Stimulated activated naive CD8-positive, alpha-beta T cell treated with anti-CD3 and anti-CD28 coated beads, Interleukin-15, Interleukin-2, amounts not matched to agents 100 ng/mL and 50 ng/mL, for 24 hours (primary cell): Measurements from ENCODE around the gene TRIM52.
A peak's percentile ranks its signal among the peaks of the same experiment; 100 is the strongest.
"Not testable (repeated sequence)": the region's sequence is repeated elsewhere in the genome, so short reads cannot be mapped to it uniquely, and the experiment has no call there.

Source experiments
- H3K27ac Mint-ChIP-seq: one replicate; pipeline ENCODE4 v1.8.0; 2021; ENCODE audit warnings: mild to moderate bottlenecking, mixed read lengths
- H3K27me3 Mint-ChIP-seq: one replicate; pipeline ENCODE4 v1.8.0; 2021; ENCODE audit warnings: mixed read lengths
- H3K36me3 Mint-ChIP-seq: one replicate; pipeline ENCODE4 v1.8.0; 2021; ENCODE audit warnings: low read depth, mixed read lengths
- H3K4me1 Mint-ChIP-seq: one replicate; pipeline ENCODE4 v1.8.0; 2021; ENCODE audit warnings: low read depth, mixed read lengths
- H3K4me3 Mint-ChIP-seq: one replicate; pipeline ENCODE4 v1.8.0; 2021; ENCODE audit warnings: mild to moderate bottlenecking, mixed read lengths
- H3K9me3 Mint-ChIP-seq: one replicate; pipeline ENCODE4 v1.8.0; 2021; ENCODE audit warnings: mixed read lengths

Gene TRIM52

DNA sequence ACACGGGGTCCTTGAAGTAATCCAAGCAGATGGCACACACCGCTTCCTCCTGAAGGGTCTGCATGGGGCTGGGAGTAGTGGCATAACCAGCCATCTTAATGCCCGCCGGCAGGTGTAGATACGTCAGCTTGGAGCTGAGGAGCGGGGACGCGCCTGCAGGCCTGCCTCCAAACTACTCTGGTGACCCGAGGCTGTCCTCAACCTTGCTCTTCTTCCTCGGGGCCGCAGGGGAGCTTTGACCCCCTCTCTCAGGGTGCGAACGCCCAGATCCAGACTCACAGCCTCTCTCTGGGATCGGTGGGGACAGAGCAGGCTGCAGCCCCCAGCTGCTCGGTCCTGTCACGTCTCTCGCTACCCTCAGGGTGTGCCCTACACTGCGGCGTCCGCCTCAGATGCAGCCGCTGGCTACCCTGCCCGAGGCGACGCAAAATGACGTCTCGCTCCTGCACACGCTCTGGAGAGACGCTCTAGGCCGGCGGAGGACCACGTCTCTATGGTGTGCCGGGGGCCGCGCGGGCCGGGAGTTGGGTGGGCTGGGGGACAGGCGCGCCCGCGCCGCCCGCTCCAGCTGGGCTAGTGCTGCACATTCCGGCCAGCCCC, at the start of gene TRIM52:
Gene TRIM52 (minus strand): TSS at position 424 of the 600 bp plus-strand sequence. CDS start 330 bp downstream, at position 94.
- Mint-ChIP-seq H3K4me3 (peak within 1 kb of the TSS; percentile 96), H3K4me1 (peaks cover 48% of the 10 kb centered on the region), H3K27me3 (no peaks in the 10 kb centered on the region), H3K27ac (peak within 1 kb of the TSS; percentile 93), H3K36me3 (peaks cover 33% of the 10 kb centered on the region), H3K9me3 (no peaks in the 10 kb centered on the region)

DNA sequence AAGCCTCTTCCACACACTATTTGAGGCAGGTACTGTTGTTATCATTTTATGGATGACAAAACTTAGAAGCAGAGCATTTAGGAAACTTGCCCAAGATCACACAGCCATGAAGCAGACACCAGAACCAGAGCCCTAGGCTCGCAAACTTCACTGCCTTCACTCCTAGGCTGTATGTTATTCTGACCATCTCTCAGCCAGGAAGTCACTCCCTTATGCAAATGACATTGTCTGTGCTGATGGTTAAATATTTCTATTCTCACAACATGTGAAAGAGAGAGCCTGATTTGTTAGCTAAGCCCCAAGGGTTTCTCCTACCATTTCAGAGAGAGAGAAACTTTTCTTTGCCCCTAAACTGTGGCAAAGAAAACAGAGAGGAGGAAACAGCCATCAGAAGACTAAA, 26.4 kb upstream of the TRIM52 start:
- not testable (repeated sequence) for H3K36me3 Mint-ChIP-seq, H3K27me3 Mint-ChIP-seq, H3K27ac Mint-ChIP-seq, H3K9me3 Mint-ChIP-seq, H3K4me3 Mint-ChIP-seq, H3K4me1 Mint-ChIP-seq

DNA sequence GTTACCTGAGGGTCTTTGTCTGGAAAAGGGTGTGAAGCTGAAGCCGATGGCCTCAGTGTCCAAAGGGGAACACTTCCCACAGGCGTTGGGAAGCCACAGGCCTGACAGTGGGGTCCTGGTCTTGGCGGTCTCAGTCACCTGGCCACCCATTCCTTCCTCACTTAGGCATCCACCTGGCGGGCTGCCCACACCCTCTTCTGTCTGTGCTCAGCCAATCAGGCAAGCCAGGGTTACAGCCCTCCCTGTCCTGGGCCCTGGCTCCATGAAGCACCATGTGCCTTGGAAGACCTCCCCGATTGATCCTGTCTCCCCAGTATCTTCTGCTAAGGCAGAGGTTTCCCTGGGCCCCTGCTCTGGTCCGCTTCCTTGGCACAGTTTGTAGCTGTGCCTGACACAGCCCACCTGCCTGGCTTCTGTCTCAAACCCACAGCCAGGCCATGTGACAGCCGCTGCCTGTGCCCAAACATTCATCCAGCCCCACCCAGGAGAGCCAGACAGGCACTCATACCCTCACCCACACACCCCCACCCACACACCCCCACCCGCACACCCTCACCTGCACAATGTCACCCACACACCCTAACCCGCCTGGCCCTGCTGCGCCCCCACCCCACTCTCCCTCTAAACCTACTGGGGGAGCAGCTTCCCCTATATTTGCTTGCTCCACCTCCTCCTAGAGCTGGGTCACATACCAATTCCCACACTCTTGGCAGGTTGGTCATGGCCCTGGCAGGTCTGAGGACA, 25.2 kb upstream of the TRIM52 start:
- not testable (repeated sequence) for H3K4me3 Mint-ChIP-seq, H3K4me1 Mint-ChIP-seq, H3K27ac Mint-ChIP-seq, H3K36me3 Mint-ChIP-seq, H3K27me3 Mint-ChIP-seq, H3K9me3 Mint-ChIP-seq

DNA sequence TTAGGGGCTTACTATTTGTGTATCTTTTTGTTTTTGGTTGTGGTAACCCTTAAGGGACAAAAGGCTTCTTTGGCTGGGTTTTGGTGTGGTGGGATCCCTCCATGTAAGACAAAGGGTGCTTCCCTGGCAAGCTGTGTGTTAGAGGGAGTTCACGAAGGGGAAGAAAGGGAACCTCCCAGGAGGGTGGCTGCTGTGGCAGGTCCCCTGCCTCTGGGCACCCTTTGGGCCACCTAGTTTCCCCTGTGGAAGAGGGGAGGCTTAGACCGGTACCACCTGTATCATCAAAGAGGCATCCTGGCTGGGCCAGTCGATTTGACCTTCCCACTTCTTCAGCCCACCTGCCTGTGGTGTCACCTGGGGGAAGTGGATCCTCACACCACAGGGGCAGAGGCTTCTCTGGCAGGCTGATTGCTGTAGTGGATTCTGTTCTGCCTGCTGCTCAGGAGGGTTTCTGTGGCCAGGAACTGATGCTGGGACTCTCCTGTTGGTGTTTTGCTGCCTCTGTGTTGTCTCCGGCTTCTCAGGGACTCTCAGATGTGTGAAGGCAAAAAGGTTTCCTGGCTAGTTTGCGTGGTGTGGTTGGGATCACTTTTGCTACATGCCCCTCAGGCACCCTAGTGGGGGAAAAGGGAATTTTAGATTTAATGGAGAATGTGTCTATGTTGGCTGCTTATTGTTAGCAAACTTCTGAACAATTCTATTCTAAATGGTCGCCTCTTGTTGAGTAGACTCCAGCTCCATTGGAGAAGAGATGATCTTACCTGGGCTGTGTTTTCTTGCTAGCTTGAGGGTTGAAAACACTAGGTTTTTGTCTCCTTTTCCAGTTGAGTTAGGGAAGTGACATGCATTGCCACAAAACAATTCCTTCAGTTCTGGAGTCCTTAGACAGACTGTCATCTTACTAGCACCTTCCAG, 23.2 kb upstream of the TRIM52 start:
- H3K4me1 Mint-ChIP-seq, H3K36me3 Mint-ChIP-seq, H3K4me3 Mint-ChIP-seq, H3K27me3 Mint-ChIP-seq, H3K27ac Mint-ChIP-seq, H3K9me3 Mint-ChIP-seq: not testable (repeated sequence)

DNA sequence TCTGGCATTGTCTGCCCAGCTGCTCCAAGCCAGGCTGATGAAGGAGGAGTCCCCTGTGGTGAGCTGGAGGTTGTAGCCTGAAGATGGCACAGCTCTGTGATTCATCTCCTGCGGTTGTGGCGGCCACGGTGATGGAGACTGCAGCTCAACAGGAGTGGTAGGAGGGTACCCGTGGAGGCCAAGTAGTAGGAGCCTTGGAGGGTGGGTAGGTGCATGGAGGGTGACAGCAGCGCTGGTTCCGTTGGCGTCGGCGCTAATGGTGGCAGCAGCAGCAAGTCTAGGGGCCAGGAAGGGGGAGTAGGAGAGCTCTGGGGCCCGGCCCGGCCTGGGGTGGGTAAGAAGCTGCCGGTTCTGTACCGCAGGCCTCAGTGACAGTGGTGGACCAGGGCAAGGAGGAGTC, 22.4 kb upstream of the TRIM52 start:
- Mint-ChIP-seq H3K27ac (no peak overlapping the region), H3K36me3 (no peaks in the 10 kb centered on the region), H3K27me3 (no peaks in the 10 kb centered on the region), H3K4me1 (peaks cover 5% of the 10 kb centered on the region), H3K4me3 (no peak overlapping the region), H3K9me3 (no peaks in the 10 kb centered on the region)

DNA sequence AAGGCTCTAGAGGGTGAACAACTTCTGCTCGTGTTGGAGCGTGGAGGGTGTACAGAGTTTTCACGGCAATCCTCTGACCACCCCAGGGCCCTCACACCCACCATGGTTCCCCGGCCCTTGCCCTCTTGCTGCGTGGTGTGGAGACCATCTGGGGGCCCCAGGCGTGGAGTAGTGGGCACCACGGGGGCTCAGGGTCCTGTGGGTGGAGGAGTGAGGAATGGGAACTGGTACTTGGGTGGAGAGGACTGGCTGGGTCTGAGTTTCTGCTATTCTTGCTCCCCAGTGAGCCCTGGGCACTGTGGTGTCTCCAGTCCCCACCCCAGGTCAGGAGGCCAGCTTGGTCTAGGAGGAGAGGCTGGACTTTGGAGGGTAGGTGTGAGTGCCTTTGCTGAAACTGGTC, 21.9 kb upstream of the TRIM52 start:
- Mint-ChIP-seq H3K4me3 (no peak overlapping the region), H3K9me3 (no peaks in the 10 kb centered on the region), H3K27me3 (no peaks in the 10 kb centered on the region), H3K36me3 (no peaks in the 10 kb centered on the region), H3K27ac (no peak overlapping the region), H3K4me1 (peaks cover 5% of the 10 kb centered on the region)

DNA sequence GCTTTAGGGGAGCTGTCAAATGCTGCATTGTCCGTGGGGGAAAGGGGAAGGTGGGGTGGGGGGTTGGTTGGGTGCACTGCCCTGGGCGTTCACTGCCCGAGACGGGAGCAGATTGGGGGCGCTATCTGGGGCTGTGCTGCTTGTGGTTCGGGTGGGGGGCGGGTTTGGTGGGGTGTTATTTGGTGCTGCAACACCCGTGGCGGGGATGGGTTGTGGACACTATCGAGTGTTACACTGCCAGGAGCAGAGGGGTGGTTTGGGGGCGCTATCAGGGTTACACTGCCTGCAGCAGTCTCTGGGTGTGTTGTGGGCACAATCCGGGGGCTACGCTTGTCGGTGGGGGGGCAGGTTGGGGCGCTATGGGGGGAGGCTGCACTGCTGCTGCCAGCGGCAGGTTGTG, 21.5 kb upstream of the TRIM52 start:
- H3K4me3 Mint-ChIP-seq, H3K4me1 Mint-ChIP-seq: not testable (repeated sequence)

DNA sequence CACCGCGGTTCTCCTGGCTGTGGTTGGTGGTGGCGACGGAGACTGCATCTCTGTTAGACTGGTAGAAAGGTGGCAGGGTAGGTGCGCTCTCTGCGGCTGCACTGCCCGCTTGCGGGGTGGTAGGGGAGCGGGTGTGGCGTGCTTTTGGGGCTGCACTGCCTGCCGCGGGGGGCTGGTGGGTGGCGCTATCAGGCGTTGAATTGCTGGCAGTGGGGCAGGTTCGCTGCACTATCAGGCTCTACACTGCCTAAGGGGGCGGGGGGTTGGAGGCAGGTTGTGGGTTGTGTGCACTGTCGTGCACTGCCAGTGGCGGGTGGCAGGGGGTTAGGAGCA, 21.0 kb upstream of the TRIM52 start:
- H3K27me3 Mint-ChIP-seq = no peaks in the 10 kb centered on the region

More for the DNA sequence above, 21.5 kb upstream of the TRIM52 start:
- H3K27ac Mint-ChIP-seq, H3K27me3 Mint-ChIP-seq, H3K9me3 Mint-ChIP-seq, H3K36me3 Mint-ChIP-seq: not testable (repeated sequence)

DNA sequence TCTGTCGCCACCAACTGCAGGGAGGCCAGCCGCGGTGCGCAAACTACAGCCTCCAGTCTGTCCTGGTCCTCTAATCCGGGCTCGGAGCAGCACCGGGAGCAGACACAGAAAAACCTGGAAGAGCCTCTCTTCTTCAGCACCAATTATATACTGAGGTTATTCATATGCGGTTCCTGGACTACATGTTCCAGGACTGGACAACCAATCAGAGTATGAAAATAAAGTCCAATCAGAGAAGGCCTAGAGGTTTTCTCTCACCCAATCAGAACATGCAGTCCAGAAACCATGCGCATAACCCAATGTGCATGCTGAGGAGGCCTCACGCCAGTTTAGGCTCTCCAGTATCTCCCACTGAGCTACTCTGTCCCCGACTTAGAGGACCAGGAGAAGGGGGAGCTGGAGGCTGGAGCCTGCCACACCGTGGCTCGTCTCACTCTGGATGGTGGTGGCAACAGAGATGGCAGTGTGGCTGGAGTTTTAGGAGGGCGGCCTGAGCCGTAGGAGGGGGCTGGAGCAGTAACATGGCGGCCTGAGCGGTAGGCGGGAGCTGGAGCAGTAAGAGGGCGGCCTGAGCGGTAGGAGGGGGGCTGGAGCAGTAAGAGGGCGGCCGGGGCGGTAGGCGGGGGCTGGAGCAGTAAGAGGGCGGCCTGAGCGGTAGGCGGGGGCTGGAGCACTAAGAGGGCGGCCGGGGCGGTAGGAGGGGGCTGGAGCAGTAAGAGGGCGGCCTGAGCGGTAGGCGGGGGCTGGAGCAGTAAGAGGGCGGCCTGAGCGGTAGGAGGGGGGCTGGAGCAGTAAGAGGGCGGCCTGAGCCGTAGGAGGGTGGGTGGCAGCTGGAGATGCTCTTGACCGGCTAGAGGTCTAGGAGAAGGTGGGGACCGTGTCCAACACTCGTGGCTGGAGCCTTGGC, 20.4 kb upstream of the TRIM52 start:
- no peaks in the 10 kb centered on the region for H3K27me3 Mint-ChIP-seq
- no peaks in the 10 kb centered on the region for H3K4me1 Mint-ChIP-seq
- H3K4me3 Mint-ChIP-seq = no peak overlapping the region
- H3K36me3 Mint-ChIP-seq = no peaks in the 10 kb centered on the region
- H3K9me3 Mint-ChIP-seq = no peaks in the 10 kb centered on the region
- no peak overlapping the region for H3K27ac Mint-ChIP-seq

More for the DNA sequence above, 21.0 kb upstream of the TRIM52 start:
- Mint-ChIP-seq H3K9me3 (no peaks in the 10 kb centered on the region), H3K4me1 (no peaks in the 10 kb centered on the region), H3K27ac (no peak overlapping the region), H3K4me3 (no peak overlapping the region), H3K36me3 (no peaks in the 10 kb centered on the region)

DNA sequence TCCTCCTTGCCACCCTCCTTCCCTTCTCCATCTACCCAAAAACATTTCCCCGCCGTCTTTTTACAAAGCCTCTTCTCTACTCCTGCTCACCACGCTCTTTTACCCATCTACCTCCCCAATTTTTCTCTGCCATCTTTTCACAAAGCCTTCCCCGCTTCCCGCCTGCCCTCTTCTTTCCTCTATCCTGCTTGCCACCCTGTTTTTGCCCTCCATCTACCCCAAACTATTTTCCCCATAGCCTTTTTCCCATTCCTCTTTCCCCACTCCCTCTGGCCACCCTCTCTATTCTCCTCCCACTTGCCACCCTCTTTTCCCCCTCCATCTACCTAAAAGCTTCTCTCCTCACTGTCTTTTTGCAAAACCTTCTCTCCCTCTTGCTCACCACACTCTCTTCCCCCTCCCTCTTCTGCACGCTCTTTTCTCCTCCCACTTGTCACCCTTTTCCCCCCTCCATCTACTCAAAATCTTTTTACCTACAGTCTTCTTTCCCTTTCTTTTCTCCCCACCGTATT, 19.4 kb upstream of the TRIM52 start:
- H3K27me3 Mint-ChIP-seq = no peaks in the 10 kb centered on the region
- no peaks in the 10 kb centered on the region for H3K36me3 Mint-ChIP-seq
- H3K4me1 Mint-ChIP-seq = no peaks in the 10 kb centered on the region
- no peak overlapping the region for H3K4me3 Mint-ChIP-seq
- no peaks in the 10 kb centered on the region for H3K9me3 Mint-ChIP-seq
- no peak overlapping the region for H3K27ac Mint-ChIP-seq

DNA sequence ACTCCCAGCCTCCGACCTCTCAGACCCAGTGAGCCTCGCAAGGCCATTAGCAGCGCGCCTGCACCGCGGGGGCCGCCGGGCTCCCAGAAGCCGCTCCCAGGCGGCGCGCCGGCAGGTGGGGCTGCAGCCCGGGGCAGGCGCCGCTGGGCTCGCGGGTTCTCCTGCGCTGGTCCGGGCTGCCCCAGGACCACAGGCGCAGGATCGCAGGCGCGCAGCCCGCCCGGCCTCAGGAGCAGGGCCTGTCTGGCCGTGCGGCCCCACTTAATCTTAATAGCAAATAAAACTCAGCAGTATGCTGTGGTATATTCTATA, 12.4 kb upstream of the TRIM52 start:
- not testable (repeated sequence) for H3K27ac Mint-ChIP-seq, H3K36me3 Mint-ChIP-seq, H3K4me3 Mint-ChIP-seq, H3K9me3 Mint-ChIP-seq, H3K27me3 Mint-ChIP-seq, H3K4me1 Mint-ChIP-seq

DNA sequence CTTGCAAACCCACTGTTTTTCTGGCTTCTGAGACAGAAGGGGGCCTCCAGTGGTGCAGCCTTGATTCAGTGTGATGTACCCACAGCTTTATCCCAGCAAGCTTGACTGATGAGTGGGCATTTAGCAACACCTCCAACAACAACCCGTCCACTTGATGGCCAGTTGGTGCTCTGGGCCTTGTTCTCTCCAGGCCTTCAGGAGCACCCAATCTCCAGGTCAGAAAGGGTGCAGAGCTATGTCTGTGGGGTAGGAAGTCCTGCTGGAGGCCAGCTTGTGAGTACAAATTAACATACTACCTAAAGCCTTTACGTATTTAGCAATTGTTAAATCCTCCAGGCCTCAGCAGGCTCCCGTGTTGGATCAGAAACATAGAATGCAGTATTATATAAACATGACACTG, 10.1 kb upstream of the TRIM52 start:
- H3K36me3 Mint-ChIP-seq = no peaks in the 10 kb centered on the region
- H3K27ac Mint-ChIP-seq = no peak overlapping the region
- no peaks in the 10 kb centered on the region for H3K27me3 Mint-ChIP-seq
- no peaks in the 10 kb centered on the region for H3K9me3 Mint-ChIP-seq
- H3K4me3 Mint-ChIP-seq = no peak overlapping the region
- no peaks in the 10 kb centered on the region for H3K4me1 Mint-ChIP-seq

DNA sequence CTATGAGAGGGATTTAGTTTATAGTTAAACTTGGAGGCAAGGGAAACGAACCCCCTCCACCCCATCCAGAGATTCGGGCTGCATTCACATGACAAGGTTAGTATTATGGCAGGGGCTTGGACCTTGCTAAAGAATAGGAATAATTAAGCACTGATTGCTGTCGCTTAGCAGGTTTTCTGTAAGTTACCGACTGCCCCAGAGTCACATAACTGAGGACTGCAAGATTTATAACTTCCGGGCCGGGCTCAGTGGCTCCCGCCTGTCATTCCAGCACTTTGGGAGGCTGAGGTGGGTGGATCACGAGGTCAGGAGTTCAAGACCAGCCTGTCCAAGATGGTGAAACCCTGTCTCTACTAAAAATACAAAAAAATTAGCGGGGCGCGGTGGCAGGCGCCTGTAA, 7.0 kb upstream of the TRIM52 start:
- H3K9me3 Mint-ChIP-seq, H3K27ac Mint-ChIP-seq, H3K4me1 Mint-ChIP-seq, H3K4me3 Mint-ChIP-seq, H3K27me3 Mint-ChIP-seq: not testable (repeated sequence)
- H3K36me3 Mint-ChIP-seq = peaks cover 12% of the 10 kb centered on the region

DNA sequence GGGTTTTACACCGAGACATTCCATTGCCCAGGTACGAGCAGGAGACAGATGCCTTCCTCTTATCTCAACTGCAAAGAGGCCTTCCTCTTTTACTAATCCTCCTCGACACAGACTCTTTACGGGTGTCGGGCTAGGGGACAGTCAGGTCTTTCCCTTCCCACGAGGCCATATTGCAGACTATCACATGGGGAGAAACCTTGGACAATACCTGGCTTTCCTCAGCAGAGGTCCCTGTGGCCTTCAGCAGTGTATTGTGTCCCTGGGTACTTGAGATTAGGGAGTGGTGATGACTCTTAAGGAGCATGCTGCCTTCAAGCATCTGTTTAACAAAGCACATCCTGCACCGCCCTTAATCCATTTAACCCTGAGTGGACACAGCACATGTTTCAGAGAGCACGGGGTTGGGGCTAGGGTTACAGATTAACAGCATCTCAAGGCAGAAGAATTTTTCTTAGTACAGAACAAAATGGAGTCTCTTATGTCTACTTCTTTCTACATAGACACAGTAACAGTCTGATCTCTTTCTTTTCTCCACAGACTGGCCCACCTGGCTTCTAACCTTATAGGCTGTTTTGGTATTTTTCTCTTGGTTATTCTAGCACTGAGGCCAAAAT, 6.5 kb upstream of the TRIM52 start:
- H3K27me3 Mint-ChIP-seq, H3K4me1 Mint-ChIP-seq, H3K9me3 Mint-ChIP-seq, H3K27ac Mint-ChIP-seq, H3K4me3 Mint-ChIP-seq: not testable (repeated sequence)
- H3K36me3 Mint-ChIP-seq = peaks cover 12% of the 10 kb centered on the region
